ENCODE results near the gene CROCC2. TPM values are rescaled to one million over a fixed set of nuclear protein-coding genes. Genes with fewer than 3 reads are reported as not detected.
A peak's percentile ranks its signal among the peaks of the same experiment; 100 is the strongest.

Gene CROCC2
- total RNA-seq, 1 donor from 2014 or later: not detected

- FAIRE-seq: peak; percentile 60
- Histone ChIP-seq H3K36me3 (ENCODE audit: control insufficient read depth, insufficient read depth, low read length) (no peaks in the 10 kb centered on the region), H3K4me3 (ENCODE audit: low read depth, low read length) (no peak overlapping the region), H3K27me3 (ENCODE audit: control insufficient read depth, insufficient read depth, low read length) (peaks cover 5% of the 10 kb centered on the region)
- TF ChIP-seq, protein P1, sequence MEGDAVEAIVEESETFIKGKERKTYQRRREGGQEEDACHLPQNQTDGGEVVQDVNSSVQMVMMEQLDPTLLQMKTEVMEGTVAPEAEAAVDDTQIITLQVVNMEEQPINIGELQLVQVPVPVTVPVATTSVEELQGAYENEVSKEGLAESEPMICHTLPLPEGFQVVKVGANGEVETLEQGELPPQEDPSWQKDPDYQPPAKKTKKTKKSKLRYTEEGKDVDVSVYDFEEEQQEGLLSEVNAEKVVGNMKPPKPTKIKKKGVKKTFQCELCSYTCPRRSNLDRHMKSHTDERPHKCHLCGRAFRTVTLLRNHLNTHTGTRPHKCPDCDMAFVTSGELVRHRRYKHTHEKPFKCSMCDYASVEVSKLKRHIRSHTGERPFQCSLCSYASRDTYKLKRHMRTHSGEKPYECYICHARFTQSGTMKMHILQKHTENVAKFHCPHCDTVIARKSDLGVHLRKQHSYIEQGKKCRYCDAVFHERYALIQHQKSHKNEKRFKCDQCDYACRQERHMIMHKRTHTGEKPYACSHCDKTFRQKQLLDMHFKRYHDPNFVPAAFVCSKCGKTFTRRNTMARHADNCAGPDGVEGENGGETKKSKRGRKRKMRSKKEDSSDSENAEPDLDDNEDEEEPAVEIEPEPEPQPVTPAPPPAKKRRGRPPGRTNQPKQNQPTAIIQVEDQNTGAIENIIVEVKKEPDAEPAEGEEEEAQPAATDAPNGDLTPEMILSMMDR (IDR thresholded peaks at IDR 0.05; ENCODE audit: insufficient read depth, low read length, severe bottlenecking): no peak
- DNase-seq (ENCODE audit: low read depth): peak; percentile 56
Measured at GRCh38 chr2:240898108-240898730, 7.9 kb upstream of the CROCC2 start.

DNA sequence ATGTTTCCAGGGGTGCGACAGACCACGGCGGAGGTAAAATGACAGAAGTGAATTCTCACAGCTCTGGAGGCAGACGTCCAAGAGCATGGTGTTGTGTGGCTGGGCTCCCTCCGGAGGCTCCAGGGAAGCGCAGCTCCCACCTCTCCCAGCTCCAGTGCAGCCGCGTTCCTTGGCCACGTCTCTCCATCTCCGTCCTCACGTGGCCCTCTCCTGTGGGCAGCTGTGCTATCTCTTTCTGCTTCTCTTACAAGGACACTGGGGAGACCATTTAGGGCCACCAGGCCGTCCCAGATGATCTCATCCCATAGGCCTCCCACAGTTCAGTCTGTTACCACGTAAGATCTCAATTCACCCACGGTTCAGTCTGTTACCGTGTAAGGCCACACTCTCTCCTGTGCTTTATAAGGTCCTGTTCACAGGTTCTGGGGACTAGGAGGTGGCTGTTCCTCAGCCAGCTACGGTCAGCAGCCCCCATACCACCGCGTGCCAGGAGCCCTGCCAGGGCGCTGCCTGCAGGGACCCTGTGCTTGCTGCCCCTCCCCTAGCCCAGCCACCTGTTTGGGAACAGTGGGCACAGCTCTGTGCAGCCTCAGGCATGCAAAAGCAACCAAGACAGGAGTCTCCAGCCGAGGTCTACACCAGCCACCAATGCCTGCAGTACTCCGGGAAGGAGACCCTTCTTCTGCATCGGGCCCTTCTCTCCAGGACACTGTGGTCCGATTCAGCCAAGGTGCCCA, 7.2 kb upstream of the CROCC2 start:
- Histone ChIP-seq H3K4me3 (ENCODE audit: low read depth, low read length) (no peak overlapping the region), H3K27me3 (ENCODE audit: control insufficient read depth, insufficient read depth, low read length) (peaks cover 5% of the 10 kb centered on the region), H3K36me3 (ENCODE audit: control insufficient read depth, insufficient read depth, low read length) (no peaks in the 10 kb centered on the region)
- DNase-seq (ENCODE audit: low read depth) (no peak), FAIRE-seq (no peak)
- TF ChIP-seq, protein P1 (IDR thresholded peaks at IDR 0.05; ENCODE audit: insufficient read depth, low read length, severe bottlenecking): no peak

- Histone ChIP-seq H3K36me3 (ENCODE audit: control insufficient read depth, insufficient read depth, low read length) (no peaks in the 10 kb centered on the region), H3K4me3 (ENCODE audit: low read depth, low read length) (no peak overlapping the region), H3K27me3 (ENCODE audit: control insufficient read depth, insufficient read depth, low read length) (peaks cover 5% of the 10 kb centered on the region)
- no peak for DNase-seq (ENCODE audit: low read depth)
- no peak for FAIRE-seq
- TF ChIP-seq, protein P1 (IDR thresholded peaks at IDR 0.05; ENCODE audit: insufficient read depth, low read length, severe bottlenecking): no peak
Measured at GRCh38 chr2:240899468-240899865, 6.7 kb upstream of the CROCC2 start.

DNA sequence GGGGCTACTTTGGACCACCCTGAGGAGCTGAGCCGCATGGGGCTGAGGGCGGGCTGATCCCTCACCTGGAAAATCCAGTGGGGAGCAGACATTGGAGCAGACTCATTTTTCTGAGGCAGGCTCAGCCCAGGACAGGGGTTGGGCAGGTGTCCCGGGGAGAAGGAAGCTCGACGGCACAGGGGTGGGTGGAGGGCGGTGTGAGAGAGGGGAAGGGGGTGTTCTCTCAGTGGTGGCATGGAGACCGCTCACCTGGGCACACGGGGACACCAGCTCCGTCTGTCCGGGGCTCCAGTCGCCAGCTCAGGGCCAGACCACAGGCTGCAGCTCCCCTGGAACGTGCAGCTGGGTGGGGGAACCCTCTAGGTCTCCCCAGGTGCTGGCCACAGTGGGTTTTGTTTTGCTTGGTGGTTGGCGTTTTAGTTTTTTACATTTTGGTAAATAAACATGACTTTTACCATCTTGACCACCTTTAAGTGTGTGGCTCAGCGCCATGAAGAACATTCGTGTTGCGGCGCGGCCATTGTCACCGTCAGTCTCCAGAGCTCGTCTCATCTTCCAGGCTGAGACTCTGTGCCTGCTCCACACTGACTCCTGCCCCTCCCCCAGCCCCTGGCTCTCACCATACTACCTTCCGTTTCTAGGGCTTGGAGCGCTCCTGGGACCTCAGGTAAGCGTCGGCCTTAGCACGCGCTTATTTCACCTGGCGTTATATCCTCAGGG, 5.8 kb upstream of the CROCC2 start:
- TF ChIP-seq, protein P1 (IDR thresholded peaks at IDR 0.05; ENCODE audit: insufficient read depth, low read length, severe bottlenecking): no peak
- Histone ChIP-seq H3K27me3 (ENCODE audit: control insufficient read depth, insufficient read depth, low read length) (peaks cover 7% of the 10 kb centered on the region), H3K4me3 (ENCODE audit: low read depth, low read length) (no peak overlapping the region), H3K36me3 (ENCODE audit: control insufficient read depth, insufficient read depth, low read length) (no peaks in the 10 kb centered on the region)
- DNase-seq (ENCODE audit: low read depth): no peak
- no peak for FAIRE-seq

DNA sequence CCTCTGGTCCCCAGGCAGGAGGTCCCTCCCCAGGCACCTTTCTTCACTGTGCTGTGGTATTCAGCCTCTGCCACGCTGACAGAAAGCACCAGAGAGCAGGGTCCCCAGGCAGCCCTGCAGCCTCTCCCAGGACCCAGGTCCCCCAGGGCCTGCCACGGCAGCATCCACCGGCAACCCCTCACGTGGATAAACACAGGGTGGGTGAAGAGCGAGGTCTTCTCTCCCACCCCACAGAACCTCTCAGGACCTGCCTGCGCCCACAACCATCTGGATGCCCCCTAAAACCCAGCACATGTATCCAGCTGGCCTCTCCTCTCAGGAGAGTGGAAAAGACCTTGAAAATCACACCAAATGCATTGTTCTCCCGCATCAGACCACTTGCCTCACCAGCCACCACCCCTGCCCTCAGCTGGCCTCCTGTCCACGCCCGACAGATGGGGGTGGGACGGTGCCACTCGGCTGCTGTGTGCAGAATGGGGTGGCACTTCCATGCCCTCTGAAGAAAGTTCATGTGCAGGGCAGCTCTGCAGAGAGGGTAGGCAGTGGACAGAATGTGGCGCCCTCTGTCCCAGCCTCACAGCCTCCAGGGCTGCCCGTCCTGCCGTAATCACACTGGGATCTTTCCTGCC, 4.0 kb upstream of the CROCC2 start:
- no peaks in the 10 kb centered on the region for H3K36me3 ChIP-seq (ENCODE audit: control insufficient read depth, insufficient read depth, low read length)
- TF ChIP-seq, protein P1 (IDR thresholded peaks at IDR 0.05; ENCODE audit: insufficient read depth, low read length, severe bottlenecking): no peak
- no peak for DNase-seq (ENCODE audit: low read depth)
- FAIRE-seq: no peak
- H3K27me3 ChIP-seq (ENCODE audit: control insufficient read depth, insufficient read depth, low read length): peaks cover 20% of the 10 kb centered on the region
- H3K4me3 ChIP-seq (ENCODE audit: low read depth, low read length): no peak overlapping the region
